GM12878 (cell line): ENCODE measurements around the gene COX17. TPM values are rescaled to one million over a fixed set of nuclear protein-coding genes. Genes with fewer than 3 reads are reported as not detected.
A peak's percentile ranks its signal among the peaks of the same experiment; 100 is the strongest.

Experiments used
- BMI1 ChIP-seq: fragments of 450-650 bp; IDR thresholded peaks from 2 replicates; pipeline ENCODE4 v1.6.1; 2016; ENCODE audit warnings: mild to moderate bottlenecking, moderate library complexity, borderline replicate concordance
- FOS ChIP-seq: IDR thresholded peaks from 3 replicates; pipeline ENCODE4 v1.6.1; 2011; ENCODE audit warnings: borderline replicate concordance; ENCODE audit not compliant: insufficient read length; ENCODE audit errors: extremely low read depth
- HDGF ChIP-seq: fragments of 450-650 bp; IDR thresholded peaks from 2 replicates; pipeline ENCODE4 v1.6.1; 2016; ENCODE audit warnings: antibody characterized with exemption
- IKZF2 ChIP-seq, 2 experiments: fragments of 450-650 bp; IDR thresholded peaks; 2 replicates each; pipeline ENCODE4 v1.6.1; 2017; ENCODE audit warnings: mild to moderate bottlenecking in 2 of 2, moderate library complexity in 2 of 2
- MXI1 ChIP-seq: fragments of 150-350 bp; IDR thresholded peaks from 2 replicates; pipeline ENCODE4 v1.6.1; 2011; ENCODE audit warnings: low read depth, mild to moderate bottlenecking, inconsistent platforms, low read length, improper control_type of control experiment
- MYC ChIP-seq: IDR thresholded peaks from 2 replicates; pipeline ENCODE4 v1.6.1; 2011; ENCODE audit warnings: mild to moderate bottlenecking, low read length, moderate library complexity, inconsistent platforms; ENCODE audit not compliant: insufficient read depth, insufficient replicate concordance, insufficient read length, severe bottlenecking
- PAX5 ChIP-seq: IDR thresholded peaks from 2 replicates; pipeline ENCODE4 v1.6.1; 2011; ENCODE audit warnings: low read depth, low read length, borderline replicate concordance
- PML ChIP-seq: IDR thresholded peaks from 2 replicates; pipeline ENCODE4 v1.6.1; 2012; ENCODE audit warnings: low read length, inconsistent platforms
- RFX5 ChIP-seq: IDR thresholded peaks from 2 replicates; pipeline ENCODE4 v1.6.1; 2011; ENCODE audit warnings: low read depth, low read length, improper control_type of control experiment
- TCF12 ChIP-seq: IDR thresholded peaks from 2 replicates; pipeline ENCODE4 v1.6.1; 2011; ENCODE audit warnings: low read depth, mild to moderate bottlenecking, low read length
- YBX1 ChIP-seq: fragments of 450-650 bp; IDR thresholded peaks from 2 replicates; pipeline ENCODE4 v1.6.1; 2016; ENCODE audit warnings: antibody characterized with exemption
- polyA plus RNA-seq, 11 experiments: library from polyadenylated mRNA; depleted of rRNA in 4 of 11; unstranded in 6 of 11; stranded (reverse) in 5 of 11; fragments of >200 nt; fragmentation: Nextera tagmentation in 4 of 11; fragmentation: Illumina TruSeq in 1 of 11; extraction: Ambion mirVana in 4 of 11; extraction: Trizol in 1 of 11; gene quantifications; 1 replicate in 1 of 11; 2 replicates in 10 of 11; pipeline versions ENCODE4 v1.2.1 to v1.2.3, GENCODE V29; 2011 to 2016; ENCODE audit warnings: inconsistent platforms in 2 of 11, missing spikeins in 2 of 11, low read depth in 1 of 11
- total RNA-seq, 4 experiments: library from RNA; depleted of rRNA in 3 of 4; stranded (reverse); fragments of >200 nt in 3 of 4; fragmentation: Illumina TruSeq in 1 of 4; extraction: Trizol in 1 of 4; gene quantifications; 2 replicates each; pipeline versions ENCODE4 v1.2.1 to v1.2.3, GENCODE V29; 2013 to 2021
- TF ChIP-seq, protein P1 (sequence below): fragments of 150-350 bp; IDR thresholded peaks from 2 replicates; pipeline ENCODE4 v1.6.1; 2016; ENCODE audit warnings: low read depth, low read length
- TF ChIP-seq, protein P2 (sequence below): fragments of 450-650 bp; IDR thresholded peaks from 2 replicates; pipeline ENCODE4 v1.6.1; 2017; ENCODE audit warnings: antibody characterized with exemption, mild to moderate bottlenecking, moderate library complexity
- TF ChIP-seq, protein P3 (sequence below): IDR thresholded peaks from 2 replicates; pipeline ENCODE4 v1.6.1; 2011; ENCODE audit warnings: borderline replicate concordance, low read depth, mild to moderate bottlenecking, moderate library complexity, low read length; ENCODE audit not compliant: insufficient read depth, poor library complexity, severe bottlenecking

The COX17 gene
- total and polyA plus RNA-seq, 10 of the 15 experiments (the other 5 are each of a cell fraction or from before 2014, with no cell fraction given): 111 to 717 (median 243) TPM

DNA sequence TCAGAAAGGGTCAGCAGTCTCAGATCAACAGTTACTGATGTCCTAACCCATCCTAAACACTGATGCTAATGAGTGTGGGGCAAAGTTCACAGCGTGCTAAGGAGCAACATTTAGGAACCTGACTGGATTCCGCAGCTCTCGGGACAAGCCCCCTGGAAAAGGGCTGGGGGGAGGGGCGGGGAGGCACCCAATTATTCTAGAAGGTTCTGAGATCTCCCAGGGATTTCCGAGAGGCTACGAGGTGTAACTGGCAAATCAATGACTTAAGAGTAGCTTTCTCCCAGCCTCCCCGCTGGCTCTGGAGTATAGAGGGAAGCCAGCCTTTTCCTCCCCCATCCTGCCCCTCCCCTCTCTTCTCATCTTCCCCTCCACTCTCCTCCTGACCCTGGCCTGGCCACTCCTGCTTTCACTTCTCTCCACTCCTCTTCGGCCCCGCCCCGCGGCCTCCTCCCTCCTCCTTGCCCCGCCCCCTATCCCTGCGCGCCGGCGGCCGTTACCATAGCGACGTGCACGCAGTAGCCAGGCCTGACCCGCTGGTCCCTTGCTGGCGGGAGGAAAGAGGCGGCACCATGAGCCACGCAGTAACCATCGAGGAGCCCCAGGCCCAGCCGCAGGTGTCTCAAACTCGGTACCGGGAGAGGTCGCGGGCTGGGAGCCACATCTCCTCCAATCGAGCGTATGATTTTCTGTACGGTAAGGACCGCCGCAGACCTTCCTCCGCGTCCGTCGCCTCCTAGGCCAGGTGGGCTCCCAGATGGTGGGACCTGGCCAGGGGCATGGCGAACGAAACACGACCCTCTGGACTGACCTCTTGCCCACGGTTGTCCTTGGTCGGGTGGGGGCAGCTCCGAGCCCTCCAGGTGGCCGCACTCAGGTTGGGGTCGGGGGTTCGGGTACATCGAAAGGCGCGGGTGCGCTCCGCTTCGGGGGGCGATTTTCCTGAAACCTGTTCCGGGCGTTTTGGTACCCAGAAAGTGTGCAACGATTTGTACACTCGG lies 25.6 kb upstream of the COX17 start, which contains the start of gene CFAP91 (continued):
- TF ChIP-seq MYC (no peak), IKZF2 (IDR thresholded peaks at IDR 0.05) (peak in 1 of 2 experiments; percentile 29; a peak in 1 of 4 replicates), BMI1 (peak; percentile 92), YBX1 (no peak), MXI1 (peak; percentile 38; the same call in 1 of the 2 replicates), HDGF (peak; percentile 90), RFX5 (no peak), PAX5 (no peak), PML (no peak), FOS (no peak), TCF12 (no peak)
- TF ChIP-seq, protein P1, sequence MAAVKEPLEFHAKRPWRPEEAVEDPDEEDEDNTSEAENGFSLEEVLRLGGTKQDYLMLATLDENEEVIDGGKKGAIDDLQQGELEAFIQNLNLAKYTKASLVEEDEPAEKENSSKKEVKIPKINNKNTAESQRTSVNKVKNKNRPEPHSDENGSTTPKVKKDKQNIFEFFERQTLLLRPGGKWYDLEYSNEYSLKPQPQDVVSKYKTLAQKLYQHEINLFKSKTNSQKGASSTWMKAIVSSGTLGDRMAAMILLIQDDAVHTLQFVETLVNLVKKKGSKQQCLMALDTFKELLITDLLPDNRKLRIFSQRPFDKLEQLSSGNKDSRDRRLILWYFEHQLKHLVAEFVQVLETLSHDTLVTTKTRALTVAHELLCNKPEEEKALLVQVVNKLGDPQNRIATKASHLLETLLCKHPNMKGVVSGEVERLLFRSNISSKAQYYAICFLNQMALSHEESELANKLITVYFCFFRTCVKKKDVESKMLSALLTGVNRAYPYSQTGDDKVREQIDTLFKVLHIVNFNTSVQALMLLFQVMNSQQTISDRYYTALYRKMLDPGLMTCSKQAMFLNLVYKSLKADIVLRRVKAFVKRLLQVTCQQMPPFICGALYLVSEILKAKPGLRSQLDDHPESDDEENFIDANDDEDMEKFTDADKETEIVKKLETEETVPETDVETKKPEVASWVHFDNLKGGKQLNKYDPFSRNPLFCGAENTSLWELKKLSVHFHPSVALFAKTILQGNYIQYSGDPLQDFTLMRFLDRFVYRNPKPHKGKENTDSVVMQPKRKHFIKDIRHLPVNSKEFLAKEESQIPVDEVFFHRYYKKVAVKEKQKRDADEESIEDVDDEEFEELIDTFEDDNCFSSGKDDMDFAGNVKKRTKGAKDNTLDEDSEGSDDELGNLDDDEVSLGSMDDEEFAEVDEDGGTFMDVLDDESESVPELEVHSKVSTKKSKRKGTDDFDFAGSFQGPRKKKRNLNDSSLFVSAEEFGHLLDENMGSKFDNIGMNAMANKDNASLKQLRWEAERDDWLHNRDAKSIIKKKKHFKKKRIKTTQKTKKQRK: no peak
- TF ChIP-seq, protein P2, sequence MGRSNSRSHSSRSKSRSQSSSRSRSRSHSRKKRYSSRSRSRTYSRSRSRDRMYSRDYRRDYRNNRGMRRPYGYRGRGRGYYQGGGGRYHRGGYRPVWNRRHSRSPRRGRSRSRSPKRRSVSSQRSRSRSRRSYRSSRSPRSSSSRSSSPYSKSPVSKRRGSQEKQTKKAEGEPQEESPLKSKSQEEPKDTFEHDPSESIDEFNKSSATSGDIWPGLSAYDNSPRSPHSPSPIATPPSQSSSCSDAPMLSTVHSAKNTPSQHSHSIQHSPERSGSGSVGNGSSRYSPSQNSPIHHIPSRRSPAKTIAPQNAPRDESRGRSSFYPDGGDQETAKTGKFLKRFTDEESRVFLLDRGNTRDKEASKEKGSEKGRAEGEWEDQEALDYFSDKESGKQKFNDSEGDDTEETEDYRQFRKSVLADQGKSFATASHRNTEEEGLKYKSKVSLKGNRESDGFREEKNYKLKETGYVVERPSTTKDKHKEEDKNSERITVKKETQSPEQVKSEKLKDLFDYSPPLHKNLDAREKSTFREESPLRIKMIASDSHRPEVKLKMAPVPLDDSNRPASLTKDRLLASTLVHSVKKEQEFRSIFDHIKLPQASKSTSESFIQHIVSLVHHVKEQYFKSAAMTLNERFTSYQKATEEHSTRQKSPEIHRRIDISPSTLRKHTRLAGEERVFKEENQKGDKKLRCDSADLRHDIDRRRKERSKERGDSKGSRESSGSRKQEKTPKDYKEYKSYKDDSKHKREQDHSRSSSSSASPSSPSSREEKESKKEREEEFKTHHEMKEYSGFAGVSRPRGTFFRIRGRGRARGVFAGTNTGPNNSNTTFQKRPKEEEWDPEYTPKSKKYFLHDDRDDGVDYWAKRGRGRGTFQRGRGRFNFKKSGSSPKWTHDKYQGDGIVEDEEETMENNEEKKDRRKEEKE: no peak
- TF ChIP-seq, protein P3, sequence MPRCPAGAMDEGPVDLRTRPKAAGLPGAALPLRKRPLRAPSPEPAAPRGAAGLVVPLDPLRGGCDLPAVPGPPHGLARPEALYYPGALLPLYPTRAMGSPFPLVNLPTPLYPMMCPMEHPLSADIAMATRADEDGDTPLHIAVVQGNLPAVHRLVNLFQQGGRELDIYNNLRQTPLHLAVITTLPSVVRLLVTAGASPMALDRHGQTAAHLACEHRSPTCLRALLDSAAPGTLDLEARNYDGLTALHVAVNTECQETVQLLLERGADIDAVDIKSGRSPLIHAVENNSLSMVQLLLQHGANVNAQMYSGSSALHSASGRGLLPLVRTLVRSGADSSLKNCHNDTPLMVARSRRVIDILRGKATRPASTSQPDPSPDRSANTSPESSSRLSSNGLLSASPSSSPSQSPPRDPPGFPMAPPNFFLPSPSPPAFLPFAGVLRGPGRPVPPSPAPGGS: no peak
